GM19023 (cell line): Measurements from ENCODE around the gene IGFBP4.
"Not testable (repeated sequence)": the region's sequence is repeated elsewhere in the genome, so short reads cannot be mapped to it uniquely, and the experiment has no call there.

Experiments used
- ATAC-seq: cut with Tn5 transposase; IDR thresholded peaks from one replicate; pipeline ENCODE4 v1.9.1; 2021; ENCODE audit warnings: mild to moderate bottlenecking, moderate library complexity; ENCODE audit not compliant: unreplicated experiment

The IGFBP4 gene

GRCh38 chr17:40443196-40443987 is at the start of gene IGFBP4:
IGFBP4 (plus strand) TSS chr17:40443450; CDS start chr17:40443736, 286 bp downstream.
- ATAC-seq = no peak

- ATAC-seq = no peak
These were observed 44.1 kb upstream of the IGFBP4 start for GRCh38 chr17:40399185-40399584.

GRCh38 chr17:40402668-40403067 is 40.6 kb upstream of the IGFBP4 start:
- ATAC-seq = no peak

DNA sequence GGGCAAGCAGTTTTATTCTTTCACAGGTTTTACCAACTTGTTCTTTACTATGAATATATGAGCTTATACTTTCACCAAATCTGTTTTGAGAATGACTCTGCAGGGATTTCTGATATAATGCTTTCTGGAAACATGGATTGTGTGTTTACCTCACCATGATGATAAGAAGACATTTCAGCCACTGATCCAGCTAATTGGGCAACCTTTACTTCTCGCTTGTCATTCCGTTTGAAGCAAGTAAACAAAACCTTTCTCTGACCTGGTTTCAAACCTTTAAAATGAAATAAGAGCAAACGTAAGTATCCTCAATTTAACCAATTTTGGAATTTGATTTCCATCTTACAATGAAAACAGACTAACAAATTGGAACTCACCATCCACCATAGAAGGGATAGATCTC is 39.2 kb upstream of the IGFBP4 start:
- ATAC-seq = no peak

DNA sequence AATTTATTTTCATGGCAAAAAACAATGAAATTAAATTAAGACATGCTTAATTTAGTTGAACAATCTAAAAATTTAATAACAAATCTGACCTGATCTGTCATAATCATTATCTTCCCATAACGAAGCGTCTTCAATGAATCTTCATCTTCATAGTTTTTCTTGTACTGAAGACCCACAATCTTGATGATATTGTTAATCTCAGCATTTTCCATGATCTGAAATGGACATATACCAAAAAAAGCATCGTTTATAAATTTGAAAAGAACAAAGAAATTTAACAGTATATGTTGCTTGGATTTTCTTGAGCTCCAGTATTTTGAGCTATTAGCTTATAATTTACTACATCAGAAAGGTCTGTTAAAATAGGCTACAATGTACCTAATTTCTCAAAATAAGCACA is 35.8 kb upstream of the IGFBP4 start:
- ATAC-seq = no peak

DNA sequence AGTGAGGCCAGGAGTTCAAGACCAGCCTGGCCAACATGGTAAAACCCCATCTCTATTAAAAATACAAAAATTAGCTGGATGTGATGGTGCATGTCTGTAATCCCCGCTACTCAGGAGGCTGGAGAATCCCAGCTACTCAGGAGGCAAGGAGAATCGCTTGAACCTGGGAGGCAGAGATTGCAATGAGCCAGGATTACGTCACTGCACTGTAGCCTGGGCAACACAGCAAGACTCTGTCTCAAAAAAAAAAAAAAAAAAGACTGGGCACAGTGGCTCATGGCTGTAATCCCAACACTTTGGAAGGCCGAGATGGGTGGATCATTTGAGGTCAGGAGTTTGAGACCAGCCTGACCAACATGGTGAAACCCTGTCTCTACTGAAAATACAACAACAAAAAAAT is 33.7 kb upstream of the IGFBP4 start:
- ATAC-seq = not testable (repeated sequence)

GRCh38 chr17:40410082-40410481 is 33.2 kb upstream of the IGFBP4 start:
- no peak for ATAC-seq

GRCh38 chr17:40411821-40412220 is 31.4 kb upstream of the IGFBP4 start:
- ATAC-seq = no peak

- no peak for ATAC-seq
These were observed 30.4 kb upstream of the IGFBP4 start for GRCh38 chr17:40412880-40413279.

GRCh38 chr17:40414312-40414711 is 28.9 kb upstream of the IGFBP4 start:
- not testable (repeated sequence) for ATAC-seq

GRCh38 chr17:40415390-40415789 is 27.9 kb upstream of the IGFBP4 start:
- ATAC-seq = no peak

DNA sequence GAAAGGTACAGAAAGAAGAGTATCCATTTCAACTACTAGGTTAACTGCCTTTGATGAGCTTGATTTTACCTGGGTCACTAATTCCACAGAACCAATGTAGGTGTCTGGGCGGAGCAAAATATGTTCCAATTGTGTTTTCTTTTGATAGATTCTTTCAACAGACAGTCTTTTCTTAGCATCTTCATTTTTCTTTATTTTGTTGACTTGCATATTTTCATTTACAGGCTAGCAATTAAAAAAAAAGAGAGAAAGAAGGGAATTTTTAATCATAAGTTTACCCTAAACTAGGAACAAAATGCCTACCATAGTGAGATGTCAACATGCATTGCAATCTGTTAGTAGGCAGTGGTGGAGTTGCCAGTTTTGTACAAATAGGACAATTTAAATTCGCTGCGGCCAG is 26.6 kb upstream of the IGFBP4 start:
- ATAC-seq = no peak

- ATAC-seq = peak; percentile 3
These were observed 26.0 kb upstream of the IGFBP4 start for GRCh38 chr17:40417258-40417608.

DNA sequence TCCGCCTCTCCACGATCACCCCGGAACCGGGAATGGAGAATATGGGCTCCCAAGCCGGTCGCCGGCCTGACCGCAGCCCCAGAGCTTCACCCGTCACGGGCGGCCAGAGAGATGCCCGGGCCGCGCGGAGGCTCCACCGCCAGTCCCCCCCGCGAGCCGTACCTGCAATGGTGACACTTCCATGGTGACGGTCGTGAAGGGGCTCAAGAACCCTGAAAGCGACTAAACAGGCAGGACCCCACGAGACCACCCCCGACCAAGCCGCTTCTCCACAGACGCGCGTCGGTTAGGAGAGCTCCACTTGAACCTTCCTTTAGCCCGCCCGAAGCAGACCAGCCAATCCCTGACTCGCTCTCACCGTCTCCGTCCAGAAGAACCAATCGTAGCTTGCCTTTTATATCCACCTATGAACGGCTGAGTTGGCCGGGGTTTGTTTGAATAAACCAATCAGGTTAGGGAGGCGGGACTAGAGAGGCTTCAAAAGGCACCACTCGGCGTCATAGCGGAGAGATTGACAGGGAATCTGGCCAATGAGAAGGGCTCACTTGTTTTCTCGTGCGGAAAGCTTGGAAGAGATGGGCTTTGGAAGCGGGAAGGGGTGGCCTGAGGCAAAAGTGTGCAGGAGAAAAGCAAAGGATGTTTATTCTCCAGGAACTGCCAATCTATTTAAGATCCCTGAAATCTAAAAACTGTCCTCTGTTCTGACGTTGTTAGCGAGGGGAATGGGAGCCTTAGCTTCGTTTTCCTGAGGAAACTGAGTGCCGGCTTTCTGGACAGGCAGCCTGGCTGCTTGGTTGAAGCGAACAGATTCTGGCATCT is 25.4 kb upstream of the IGFBP4 start, which contains the start of gene TOP2A:
TOP2A (minus strand) TSS at position 288 of the 819 bp plus-strand sequence; CDS start at position 183, 105 bp downstream.
- ATAC-seq = peak; percentile 95

GRCh38 chr17:40418428-40418706 is 24.9 kb upstream of the IGFBP4 start:
- no peak for ATAC-seq

DNA sequence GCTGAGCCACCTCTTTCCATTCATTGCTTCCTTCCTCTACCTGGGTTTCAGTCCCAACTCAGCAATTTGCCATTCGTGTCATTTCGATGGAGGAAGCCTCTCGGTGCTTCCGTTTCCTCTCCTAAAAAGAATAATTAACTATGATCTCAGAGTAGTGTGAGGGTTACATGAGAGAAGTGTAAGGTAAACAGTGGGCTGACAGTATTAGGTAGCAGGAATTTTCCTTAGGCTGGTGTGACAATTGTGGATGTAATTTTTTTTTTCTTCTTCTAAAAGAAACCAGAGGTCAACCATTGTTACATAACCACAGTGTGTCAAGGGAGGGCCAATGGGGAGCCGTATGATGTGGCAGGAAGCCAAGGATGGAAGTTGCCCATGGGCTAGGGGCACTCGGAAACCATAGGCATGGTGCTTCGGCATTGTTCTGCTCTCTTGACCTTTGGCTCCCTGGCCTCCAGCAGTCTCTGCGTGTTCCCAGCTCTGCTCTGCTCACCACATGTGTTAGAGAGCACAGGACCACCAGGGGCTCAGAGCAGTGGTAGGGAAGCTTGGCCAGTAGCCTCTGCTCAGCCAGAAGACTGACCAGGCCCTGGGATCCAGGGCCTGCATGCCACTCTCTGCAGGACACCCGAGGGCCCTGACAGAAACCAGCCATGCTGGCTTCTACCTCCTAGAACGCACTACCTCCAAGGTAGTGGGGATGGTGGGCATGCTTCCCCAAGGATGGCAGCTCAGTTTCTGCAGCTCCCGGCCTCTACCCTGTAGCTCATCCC is 23.5 kb upstream of the IGFBP4 start:
- no peak for ATAC-seq

GRCh38 chr17:40422990-40423633 is 20.1 kb upstream of the IGFBP4 start:
- ATAC-seq = no peak

GRCh38 chr17:40425741-40426140 is 17.5 kb upstream of the IGFBP4 start:
- ATAC-seq = no peak

GRCh38 chr17:40427002-40427491 is 16.2 kb upstream of the IGFBP4 start:
- ATAC-seq = no peak

GRCh38 chr17:40430272-40431230 is 12.7 kb upstream of the IGFBP4 start:
- no peak for ATAC-seq
